ENCODE measurements around the gene SGSM1. TPM values are rescaled to one million over a fixed set of nuclear protein-coding genes. Genes with fewer than 3 reads are reported as not detected.
A peak's percentile ranks its signal among the peaks of the same experiment; 100 is the strongest.

Gene SGSM1
- total RNA-seq, 1 experiment from 2014 or later, result 4.3 TPM

DNA sequence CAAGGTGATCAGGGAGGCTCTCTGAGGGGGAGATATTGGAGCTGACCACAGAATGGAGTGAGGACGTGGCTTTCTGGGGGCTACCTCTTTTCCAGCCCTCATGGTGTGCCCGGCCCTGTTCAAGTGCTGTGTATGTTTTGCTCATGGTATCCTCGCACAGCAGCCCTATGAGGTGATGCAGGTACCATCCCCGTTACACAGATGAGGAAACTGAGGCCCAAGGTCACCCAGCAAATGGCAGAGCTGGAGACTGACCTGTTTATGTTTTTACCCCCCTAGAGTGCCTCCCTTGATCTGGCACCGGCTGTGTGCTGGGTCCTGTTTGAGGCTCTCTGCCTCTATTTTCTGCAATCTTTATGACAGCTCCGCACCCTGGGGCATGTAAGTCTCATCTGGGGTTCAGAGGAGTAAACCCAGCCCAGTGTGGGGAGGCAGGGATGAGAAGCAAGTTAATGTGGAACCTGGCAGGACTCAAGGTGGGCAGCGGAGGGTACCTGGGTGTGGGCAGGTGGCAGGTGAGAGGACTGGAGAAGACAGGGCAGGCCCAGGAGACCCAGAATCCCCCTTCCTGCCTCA is 20.8 kb downstream of the SGSM1 start:
- peak overlapping the region in 2 of 3 experiments; percentile 23 to 79; a peak in 1 of 7 replicates for H3K27ac Mint-ChIP-seq
- Histone ChIP-seq H3T11ph (ENCODE audit: low read length) (no peak overlapping the region), H3K27ac (ENCODE audit: insufficient read length, low read depth, low read length) (no peak overlapping the region), H3K79me1 (ENCODE audit: insufficient read depth, low read depth, low read length, poor library complexity, severe bottlenecking) (no peaks in the 10 kb centered on the region), H3K27me3 (ENCODE audit: insufficient read depth, low read length) (no peaks in the 10 kb centered on the region), H4K8ac (replicated peaks; ENCODE audit: insufficient read length, low read depth, low read length) (no peak overlapping the region), H2AK5ac (ENCODE audit: insufficient read length, low read length) (no peak overlapping the region), H3K23ac (ENCODE audit: insufficient read length, low read depth, low read length) (no peak overlapping the region), H3K4ac (ENCODE audit: low read depth, low read length) (no peak overlapping the region), H3K4me2 (ENCODE audit: insufficient read depth, insufficient read length, low read length) (no peak overlapping the region), H2BK20ac (ENCODE audit: low read depth, low read length, poor library complexity, severe bottlenecking) (no peak overlapping the region), H3K14ac (ENCODE audit: insufficient read depth, low read length) (no peak overlapping the region), H3K9ac (ENCODE audit: extremely low read depth, insufficient read length, low read length) (no peak overlapping the region), H3K4me1 (ENCODE audit: insufficient read depth, low read length) (no peaks in the 10 kb centered on the region; the same call in 1 of the 2 replicates), H2BK12ac (ENCODE audit: insufficient read length, low read depth, low read length) (no peak overlapping the region), H2BK120ac (ENCODE audit: low read depth, low read length, poor library complexity, severe bottlenecking) (no peak overlapping the region), H3K79me2 (ENCODE audit: insufficient read depth, low read length) (peaks cover 2% of the 10 kb centered on the region; the same call in 1 of the 2 replicates), H2AFZ (ENCODE audit: low read length) (no peak overlapping the region), H3K18ac (ENCODE audit: insufficient read length, low read depth, low read length) (no peak overlapping the region), H3K23me2 (ENCODE audit: insufficient read length, low read depth, low read length, poor library complexity, severe bottlenecking) (no peaks in the 10 kb centered on the region), H2BK5ac (ENCODE audit: insufficient read length, low read length) (no peak overlapping the region), H4K5ac (ENCODE audit: insufficient read length, low read depth, low read length) (no peak overlapping the region), H2BK15ac (ENCODE audit: low read depth, low read length) (no peak overlapping the region), H4K20me1 (ENCODE audit: control insufficient read depth, insufficient read depth, insufficient read length) (no peaks in the 10 kb centered on the region), H3K56ac (ENCODE audit: insufficient read length, low read depth, low read length) (no peak overlapping the region), H4K91ac (ENCODE audit: insufficient read length, low read depth, low read length) (no peak overlapping the region), H3K9me3 (ENCODE audit: control insufficient read depth, low read depth, low read length) (no peaks in the 10 kb centered on the region)
- no peaks in the 10 kb centered on the region; a peak in 1 of 5 replicates for H3K9me3 Mint-ChIP-seq
- peaks cover 22 to 29% of the 10 kb centered on the region in 2 experiments for H3K4me1 Mint-ChIP-seq
- WGBS (ENCODE audit: extremely low coverage, insufficient read length, low lambda C conversion rate), result no CpG with 5 or more reads among the region's 7 CpGs
- H3K36me3 Mint-ChIP-seq (ENCODE audit: insufficient read depth in 1 of 3, low read depth in 3 of 3), result no peaks in the 10 kb centered on the region
- DNase-seq, result no peak
- TF ChIP-seq, protein P1, sequence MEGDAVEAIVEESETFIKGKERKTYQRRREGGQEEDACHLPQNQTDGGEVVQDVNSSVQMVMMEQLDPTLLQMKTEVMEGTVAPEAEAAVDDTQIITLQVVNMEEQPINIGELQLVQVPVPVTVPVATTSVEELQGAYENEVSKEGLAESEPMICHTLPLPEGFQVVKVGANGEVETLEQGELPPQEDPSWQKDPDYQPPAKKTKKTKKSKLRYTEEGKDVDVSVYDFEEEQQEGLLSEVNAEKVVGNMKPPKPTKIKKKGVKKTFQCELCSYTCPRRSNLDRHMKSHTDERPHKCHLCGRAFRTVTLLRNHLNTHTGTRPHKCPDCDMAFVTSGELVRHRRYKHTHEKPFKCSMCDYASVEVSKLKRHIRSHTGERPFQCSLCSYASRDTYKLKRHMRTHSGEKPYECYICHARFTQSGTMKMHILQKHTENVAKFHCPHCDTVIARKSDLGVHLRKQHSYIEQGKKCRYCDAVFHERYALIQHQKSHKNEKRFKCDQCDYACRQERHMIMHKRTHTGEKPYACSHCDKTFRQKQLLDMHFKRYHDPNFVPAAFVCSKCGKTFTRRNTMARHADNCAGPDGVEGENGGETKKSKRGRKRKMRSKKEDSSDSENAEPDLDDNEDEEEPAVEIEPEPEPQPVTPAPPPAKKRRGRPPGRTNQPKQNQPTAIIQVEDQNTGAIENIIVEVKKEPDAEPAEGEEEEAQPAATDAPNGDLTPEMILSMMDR (conservative IDR thresholded peaks at IDR 0.05), result no peak
- no peak overlapping the region for H3K4me3 Mint-ChIP-seq
- no peaks in the 10 kb centered on the region; the same call in none of the 2 replicates for H3K27me3 Mint-ChIP-seq (ENCODE audit: low read depth)
